Measurements from ENCODE around the gene CDCA5.

CDCA5 gene

DNA sequence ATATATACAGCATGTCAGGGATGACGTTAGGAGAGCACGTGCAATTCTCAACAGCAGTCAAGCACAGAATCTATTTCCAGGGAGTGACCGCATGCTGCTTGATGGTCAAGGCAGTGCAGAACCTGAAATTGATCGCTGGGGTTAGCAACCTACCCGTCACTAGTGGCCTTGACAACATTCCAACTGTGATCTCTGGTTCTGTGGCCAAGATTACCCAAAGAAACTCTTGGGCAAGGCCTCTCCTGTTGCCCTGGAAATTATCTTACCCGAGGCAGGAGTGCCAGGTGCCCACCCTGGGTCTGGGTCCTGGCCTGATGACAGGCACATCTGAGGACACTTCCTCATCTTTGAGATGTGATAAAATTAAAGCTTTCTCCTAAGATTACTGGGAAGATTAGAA lies 30.0 kb upstream of the CDCA5 start:
- DNase-seq (ENCODE audit: low read depth) = no peak
- no peak overlapping the region for H3K4me3 ChIP-seq (ENCODE audit: control insufficient read depth, low read depth, low read length)
- TF ChIP-seq, protein P1, sequence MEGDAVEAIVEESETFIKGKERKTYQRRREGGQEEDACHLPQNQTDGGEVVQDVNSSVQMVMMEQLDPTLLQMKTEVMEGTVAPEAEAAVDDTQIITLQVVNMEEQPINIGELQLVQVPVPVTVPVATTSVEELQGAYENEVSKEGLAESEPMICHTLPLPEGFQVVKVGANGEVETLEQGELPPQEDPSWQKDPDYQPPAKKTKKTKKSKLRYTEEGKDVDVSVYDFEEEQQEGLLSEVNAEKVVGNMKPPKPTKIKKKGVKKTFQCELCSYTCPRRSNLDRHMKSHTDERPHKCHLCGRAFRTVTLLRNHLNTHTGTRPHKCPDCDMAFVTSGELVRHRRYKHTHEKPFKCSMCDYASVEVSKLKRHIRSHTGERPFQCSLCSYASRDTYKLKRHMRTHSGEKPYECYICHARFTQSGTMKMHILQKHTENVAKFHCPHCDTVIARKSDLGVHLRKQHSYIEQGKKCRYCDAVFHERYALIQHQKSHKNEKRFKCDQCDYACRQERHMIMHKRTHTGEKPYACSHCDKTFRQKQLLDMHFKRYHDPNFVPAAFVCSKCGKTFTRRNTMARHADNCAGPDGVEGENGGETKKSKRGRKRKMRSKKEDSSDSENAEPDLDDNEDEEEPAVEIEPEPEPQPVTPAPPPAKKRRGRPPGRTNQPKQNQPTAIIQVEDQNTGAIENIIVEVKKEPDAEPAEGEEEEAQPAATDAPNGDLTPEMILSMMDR (IDR thresholded peaks at IDR 0.05; ENCODE audit: control insufficient read depth, insufficient read depth, low read depth, low read length, missing control alignments) = no peak

DNA sequence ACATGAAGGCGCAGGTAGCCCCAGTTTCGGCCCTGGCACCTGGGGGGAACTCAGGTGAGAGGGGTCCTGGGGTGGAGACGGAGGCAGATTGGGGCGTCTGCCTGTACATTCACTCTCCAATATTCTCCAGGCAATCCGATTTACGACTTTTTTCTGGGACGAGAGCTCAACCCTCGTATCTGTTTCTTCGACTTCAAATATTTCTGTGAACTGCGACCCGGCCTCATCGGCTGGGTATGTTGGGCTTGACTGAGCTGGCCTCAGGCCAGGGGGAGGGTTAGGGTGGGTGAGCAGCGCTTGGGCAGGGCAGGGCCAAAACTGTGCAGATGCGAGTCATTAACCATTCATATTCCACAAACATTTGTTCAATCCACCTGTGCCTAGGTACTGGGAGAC lies 29.5 kb upstream of the CDCA5 start:
- no peak for DNase-seq (ENCODE audit: low read depth)
- TF ChIP-seq, protein P1 (IDR thresholded peaks at IDR 0.05; ENCODE audit: control insufficient read depth, insufficient read depth, low read depth, low read length, missing control alignments) = no peak
- no peak overlapping the region; the same call in 1 of the 2 replicates for H3K4me3 ChIP-seq (ENCODE audit: control insufficient read depth, low read depth, low read length)

DNA sequence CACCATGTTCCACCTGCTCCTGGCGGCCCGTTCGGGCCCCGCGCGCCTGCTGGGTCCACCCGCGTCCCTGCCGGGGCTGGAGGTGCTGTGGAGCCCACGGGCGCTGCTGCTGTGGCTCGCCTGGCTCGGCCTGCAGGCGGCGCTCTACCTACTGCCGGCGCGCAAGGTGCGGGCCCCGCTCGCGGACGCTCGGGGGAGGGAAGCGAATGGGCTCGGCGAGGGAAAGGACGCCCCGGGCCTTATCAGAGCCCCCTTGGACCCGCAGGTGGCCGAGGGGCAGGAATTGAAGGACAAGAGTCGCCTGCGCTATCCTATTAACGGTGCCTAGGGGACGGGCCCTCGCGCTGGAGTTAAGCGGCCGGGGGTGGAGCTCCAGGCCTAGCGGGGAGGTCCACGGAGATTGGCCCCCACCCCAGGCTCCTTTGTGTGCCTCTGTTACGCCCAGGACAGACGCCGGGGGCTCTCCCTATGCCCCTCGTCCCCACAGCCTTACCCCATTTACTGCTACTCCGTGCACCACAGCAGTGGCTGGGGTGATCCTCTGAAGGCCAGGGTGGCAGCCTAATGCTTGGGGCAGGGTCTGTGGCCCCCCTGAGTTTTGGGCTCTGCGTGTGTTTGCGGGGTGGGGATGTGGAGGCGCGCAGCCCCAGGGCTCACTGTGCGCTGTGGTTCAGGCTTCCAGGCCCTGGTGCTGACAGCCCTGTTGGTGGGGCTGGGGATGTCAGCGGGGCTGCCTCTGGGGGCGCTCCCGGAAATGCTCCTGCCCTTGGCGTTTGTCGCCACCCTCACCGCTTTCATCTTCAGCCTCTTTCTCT lies 28.9 kb upstream of the CDCA5 start:
- DNase-seq (ENCODE audit: low read depth) = no peak
- TF ChIP-seq, protein P1 (IDR thresholded peaks at IDR 0.05; ENCODE audit: control insufficient read depth, insufficient read depth, low read depth, low read length, missing control alignments) = peak; percentile 56
- H3K4me3 ChIP-seq (ENCODE audit: control insufficient read depth, low read depth, low read length) = peak overlapping the region; percentile 50

DNA sequence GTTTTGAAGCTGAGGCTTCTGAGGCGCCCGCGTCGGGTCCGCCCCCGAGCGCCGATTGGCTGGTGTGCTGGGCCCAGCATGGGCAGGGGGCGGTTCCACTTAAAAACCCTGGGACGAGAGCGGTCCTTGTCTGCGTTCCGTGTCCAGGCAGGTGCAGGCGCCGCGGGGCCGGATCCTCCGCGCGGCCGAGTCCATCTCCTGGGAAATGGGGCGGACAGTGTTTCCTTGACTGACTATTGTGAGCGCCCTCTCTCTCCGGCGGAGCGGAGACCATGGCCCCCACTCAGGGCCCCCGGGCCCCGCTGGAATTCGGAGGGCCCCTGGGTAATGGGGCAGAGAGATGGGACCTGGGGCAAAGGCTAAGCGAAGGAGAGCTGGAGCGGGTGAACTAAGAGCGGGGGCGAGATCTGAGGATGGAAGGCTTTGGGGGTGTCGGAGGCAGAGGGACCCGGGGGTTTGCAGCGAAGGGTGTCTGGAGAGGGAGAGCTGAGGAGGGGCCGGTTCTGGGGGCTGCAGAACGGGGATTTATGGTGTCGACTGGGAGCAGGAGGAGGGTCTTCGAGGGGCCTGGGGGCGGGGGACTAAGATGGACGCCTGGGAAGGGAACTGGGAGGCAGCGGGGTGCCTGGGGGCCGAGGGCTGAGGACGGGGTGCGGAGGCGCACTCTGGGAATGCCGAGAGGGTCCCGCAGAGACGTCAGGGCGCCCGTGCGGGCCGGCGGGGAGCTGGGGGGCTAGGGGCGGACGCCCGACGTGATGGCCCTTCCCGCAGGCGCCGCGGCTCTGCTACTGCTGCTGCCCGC lies 28.1 kb upstream of the CDCA5 start, which contains the start of gene TM7SF2:
TM7SF2 (plus strand) TSS at position 129 of the 802 bp plus-strand sequence; CDS start at position 273, 144 bp downstream.
- TF ChIP-seq, protein P1 (IDR thresholded peaks at IDR 0.05; ENCODE audit: control insufficient read depth, insufficient read depth, low read depth, low read length, missing control alignments) = no peak
- peak within 1 kb of the TSS; percentile 50 for H3K4me3 ChIP-seq (ENCODE audit: control insufficient read depth, low read depth, low read length)
- DNase-seq (ENCODE audit: low read depth) = peak; percentile 35

DNA sequence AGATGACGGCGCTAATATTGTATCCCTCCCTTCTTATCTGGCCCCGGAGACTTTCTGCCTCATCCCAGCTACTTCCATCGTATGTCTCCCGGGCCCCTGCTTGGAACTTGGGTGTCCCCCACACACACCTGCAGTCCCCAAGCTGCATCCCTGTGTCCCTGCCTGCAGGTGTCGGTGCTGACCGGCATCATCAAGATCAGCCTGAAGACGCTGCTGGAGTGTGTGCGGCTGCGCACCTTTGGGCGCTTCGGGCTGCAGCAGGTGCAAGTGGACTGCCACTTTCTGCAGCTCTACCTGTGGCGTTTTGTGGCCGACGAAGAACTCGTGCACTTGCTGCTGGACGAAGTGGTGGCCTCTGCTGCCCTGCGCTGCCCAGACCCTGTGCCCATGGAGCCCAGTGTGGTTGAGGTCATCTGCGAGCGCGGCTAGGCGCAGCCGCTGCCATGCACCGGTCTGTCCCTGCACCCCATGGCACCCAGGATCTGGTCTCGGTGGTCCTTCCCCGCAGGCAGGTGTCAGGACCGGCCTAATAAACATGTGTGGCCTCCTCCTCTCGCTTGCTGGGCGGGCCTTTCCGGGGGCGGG lies 27.4 kb upstream of the CDCA5 start:
- H3K4me3 ChIP-seq (ENCODE audit: control insufficient read depth, low read depth, low read length) = no peak overlapping the region
- DNase-seq (ENCODE audit: low read depth) = no peak
- TF ChIP-seq, protein P1 (IDR thresholded peaks at IDR 0.05; ENCODE audit: control insufficient read depth, insufficient read depth, low read depth, low read length, missing control alignments) = no peak

DNA sequence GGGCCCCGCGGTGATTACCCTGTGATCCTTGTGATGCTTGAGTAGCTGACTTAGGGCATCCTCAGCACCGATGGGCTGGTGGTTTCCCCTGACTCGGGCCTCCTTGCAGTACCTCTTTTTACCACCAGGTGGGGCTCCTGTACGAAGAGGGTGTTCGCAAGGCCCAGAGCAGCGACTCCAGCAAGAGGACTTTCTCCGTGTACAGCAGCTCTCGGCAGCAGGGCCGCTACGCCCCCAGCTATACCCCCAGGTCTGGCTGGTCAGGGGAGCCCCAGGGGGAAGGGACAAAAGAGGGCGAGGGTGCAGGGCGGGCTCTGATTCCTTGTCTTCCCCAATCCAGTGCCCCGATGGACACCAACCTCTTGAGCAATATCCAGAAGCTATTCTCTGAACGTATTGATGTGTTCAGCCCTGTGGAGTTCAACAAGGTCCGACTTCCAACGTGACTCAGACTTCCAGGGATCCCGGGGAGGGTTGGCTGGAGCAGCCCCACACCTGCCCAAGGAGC lies 26.6 kb upstream of the CDCA5 start:
- TF ChIP-seq, protein P1 (IDR thresholded peaks at IDR 0.05; ENCODE audit: control insufficient read depth, insufficient read depth, low read depth, low read length, missing control alignments) = peak; percentile 95
- no peak for DNase-seq (ENCODE audit: low read depth)
- no peak overlapping the region for H3K4me3 ChIP-seq (ENCODE audit: control insufficient read depth, low read depth, low read length)
